Measurements from ENCODE around the gene PLAAT3. TPM values are rescaled to one million over a fixed set of nuclear protein-coding genes. Genes with fewer than 3 reads are reported as not detected.
A peak's percentile ranks its signal among the peaks of the same experiment; 100 is the strongest.
"Not testable (repeated sequence)": the region's sequence is repeated elsewhere in the genome, so short reads cannot be mapped to it uniquely, and the experiment has no call there.

PLAAT3 gene
- total RNA-seq, 1 donor from 2014 or later = 19.8 TPM

DNA sequence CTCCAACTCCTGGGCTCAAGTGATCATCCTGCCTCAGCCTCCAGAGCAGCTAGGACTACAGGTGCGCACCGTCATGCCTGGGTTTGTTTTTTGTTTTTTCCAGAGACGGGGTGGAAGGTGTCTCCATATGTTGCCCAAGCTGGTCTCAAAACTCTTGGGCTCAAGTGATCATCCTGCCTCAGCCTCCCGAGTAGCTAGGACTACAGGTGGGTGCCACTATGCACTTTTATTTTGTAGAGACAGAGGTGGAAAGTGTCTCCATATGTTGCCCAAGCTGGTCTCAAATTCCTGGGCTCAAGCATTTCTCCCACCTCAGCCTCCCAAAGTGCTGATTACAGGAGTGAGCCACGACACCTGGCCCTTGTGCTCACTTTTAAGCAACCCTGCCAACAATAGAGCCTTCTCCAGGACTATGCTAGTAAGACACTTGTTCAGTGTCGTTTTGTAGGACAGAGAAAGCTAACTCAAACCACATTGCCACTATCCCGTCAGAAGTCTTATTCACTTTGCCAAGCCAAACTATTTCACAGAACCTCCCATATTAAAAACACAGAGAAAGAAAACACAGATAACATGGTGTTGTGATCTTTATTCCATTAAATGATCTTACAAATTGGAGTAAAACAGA, 9.4 kb upstream of the PLAAT3 start:
- peak overlapping the region in 1 of 3 donors; percentile 53 for H3K9ac ChIP-seq (ENCODE audit: low read depth in 1 of 3, low read length in 3 of 3)
- H3K4me3 ChIP-seq (ENCODE audit: low read length in 3 of 3) = no peak overlapping the region
- peaks cover 3 to 8% (median 5%) of the 10 kb centered on the region in 3 donors for H3K36me3 ChIP-seq (ENCODE audit: control insufficient read depth in 3 of 3, insufficient read depth in 3 of 3, low read length in 3 of 3)
- H3K4me1 ChIP-seq (ENCODE audit: control insufficient read depth in 3 of 3, insufficient read depth in 3 of 3, low read length in 3 of 3) = peaks cover 6 to 20% (median 11%) of the 10 kb centered on the region in 3 donors
- H3K27ac ChIP-seq (ENCODE audit: low read depth, low read length) = no peak overlapping the region
- no peaks in the 10 kb centered on the region for H3K9me3 ChIP-seq (ENCODE audit: control insufficient read depth in 3 of 3, low read length in 3 of 3)
- H3K27me3 ChIP-seq (ENCODE audit: control insufficient read depth in 3 of 3, insufficient read depth in 3 of 3, low read length in 3 of 3) = no peaks in the 10 kb centered on the region

DNA sequence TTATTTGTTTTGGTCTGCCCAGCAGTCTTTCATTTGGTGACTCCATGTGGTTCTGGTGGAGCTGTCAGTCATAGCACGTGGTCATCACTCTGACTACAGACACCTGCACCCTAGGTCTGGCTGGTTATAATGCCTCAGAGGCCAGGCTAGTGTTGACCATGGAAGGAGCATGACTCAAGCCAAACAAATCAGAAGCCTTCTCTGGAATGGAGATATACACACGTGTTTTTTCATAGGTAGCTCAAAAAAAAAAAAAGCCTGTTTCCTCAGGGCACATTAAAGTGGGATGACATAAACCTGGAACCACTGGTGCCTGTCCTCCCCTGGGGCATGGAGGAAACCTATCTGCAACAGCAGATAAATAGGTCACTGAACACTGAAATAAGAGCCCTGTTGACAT, 8.1 kb upstream of the PLAAT3 start:
- Histone ChIP-seq H3K27me3 (ENCODE audit: control insufficient read depth in 3 of 3, insufficient read depth in 3 of 3, low read length in 3 of 3) (no peaks in the 10 kb centered on the region), H3K4me3 (ENCODE audit: low read length in 3 of 3) (no peak overlapping the region), H3K9me3 (ENCODE audit: control insufficient read depth in 3 of 3, low read length in 3 of 3) (no peaks in the 10 kb centered on the region), H3K4me1 (ENCODE audit: control insufficient read depth in 3 of 3, insufficient read depth in 3 of 3, low read length in 3 of 3) (peaks cover 6 to 20% (median 11%) of the 10 kb centered on the region in 3 donors), H3K27ac (ENCODE audit: low read depth, low read length) (no peak overlapping the region), H3K36me3 (ENCODE audit: control insufficient read depth in 3 of 3, insufficient read depth in 3 of 3, low read length in 3 of 3) (no peaks in the 10 kb centered on the region), H3K9ac (ENCODE audit: low read depth in 1 of 3, low read length in 3 of 3) (no peak overlapping the region)

DNA sequence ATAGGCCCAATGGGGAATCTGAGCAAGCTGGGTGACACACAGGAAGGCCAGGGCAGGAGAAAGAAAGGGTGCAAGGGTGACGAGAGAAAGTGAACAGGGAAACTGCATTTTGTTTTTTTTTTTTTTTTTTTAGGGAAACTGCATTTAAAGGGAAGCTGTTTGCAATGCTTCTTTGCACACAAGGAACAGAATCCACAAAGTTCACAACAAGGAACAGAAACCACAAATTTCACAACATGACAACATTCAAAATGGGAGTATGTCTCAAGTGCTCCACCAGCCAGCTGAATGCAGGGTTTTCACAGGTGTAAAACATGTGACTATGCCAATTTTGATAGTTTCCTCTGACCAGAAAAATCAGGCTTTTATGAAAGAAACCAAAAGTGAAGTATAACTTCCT, 6.8 kb upstream of the PLAAT3 start:
- no peaks in the 10 kb centered on the region for H3K9me3 ChIP-seq (ENCODE audit: control insufficient read depth in 3 of 3, low read length in 3 of 3)
- no peaks in the 10 kb centered on the region for H3K36me3 ChIP-seq (ENCODE audit: control insufficient read depth in 3 of 3, insufficient read depth in 3 of 3, low read length in 3 of 3)
- no peak overlapping the region for H3K9ac ChIP-seq (ENCODE audit: low read depth in 1 of 3, low read length in 3 of 3)
- H3K4me3 ChIP-seq (ENCODE audit: low read length in 3 of 3) = no peak overlapping the region
- no peak overlapping the region for H3K27ac ChIP-seq (ENCODE audit: low read depth, low read length)
- no peaks in the 10 kb centered on the region for H3K27me3 ChIP-seq (ENCODE audit: control insufficient read depth in 3 of 3, insufficient read depth in 3 of 3, low read length in 3 of 3)
- peaks cover 6 to 20% (median 11%) of the 10 kb centered on the region in 3 donors for H3K4me1 ChIP-seq (ENCODE audit: control insufficient read depth in 3 of 3, insufficient read depth in 3 of 3, low read length in 3 of 3)

DNA sequence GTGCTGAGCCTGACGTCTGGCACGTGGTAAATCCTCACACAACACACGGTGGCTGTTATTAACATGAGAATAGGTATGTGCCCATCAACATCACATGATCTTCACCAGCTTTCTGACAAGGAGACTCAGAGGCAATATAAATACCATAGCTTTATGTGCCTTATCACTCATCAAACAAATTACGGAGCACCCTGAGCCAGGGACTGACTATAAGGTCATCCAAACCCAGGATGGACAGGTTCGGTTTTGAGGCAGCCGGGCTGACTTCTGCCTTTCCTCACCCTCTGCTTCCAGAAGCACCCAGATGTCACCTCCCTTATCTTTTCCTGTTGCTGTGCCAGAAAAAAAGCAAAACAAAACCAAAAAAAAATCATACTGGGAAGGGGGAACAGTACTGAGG, 5.7 kb upstream of the PLAAT3 start:
- no peaks in the 10 kb centered on the region for H3K36me3 ChIP-seq (ENCODE audit: control insufficient read depth in 3 of 3, insufficient read depth in 3 of 3, low read length in 3 of 3)
- H3K27me3 ChIP-seq (ENCODE audit: control insufficient read depth in 3 of 3, insufficient read depth in 3 of 3, low read length in 3 of 3) = no peaks in the 10 kb centered on the region
- no peak overlapping the region for H3K27ac ChIP-seq (ENCODE audit: low read depth, low read length)
- no peak overlapping the region for H3K4me3 ChIP-seq (ENCODE audit: low read length in 3 of 3)
- H3K9me3 ChIP-seq (ENCODE audit: control insufficient read depth in 3 of 3, low read length in 3 of 3) = no peaks in the 10 kb centered on the region
- no peak overlapping the region for H3K9ac ChIP-seq (ENCODE audit: low read depth in 1 of 3, low read length in 3 of 3)
- H3K4me1 ChIP-seq (ENCODE audit: control insufficient read depth in 3 of 3, insufficient read depth in 3 of 3, low read length in 3 of 3) = peaks cover 6 to 20% (median 11%) of the 10 kb centered on the region in 3 donors

DNA sequence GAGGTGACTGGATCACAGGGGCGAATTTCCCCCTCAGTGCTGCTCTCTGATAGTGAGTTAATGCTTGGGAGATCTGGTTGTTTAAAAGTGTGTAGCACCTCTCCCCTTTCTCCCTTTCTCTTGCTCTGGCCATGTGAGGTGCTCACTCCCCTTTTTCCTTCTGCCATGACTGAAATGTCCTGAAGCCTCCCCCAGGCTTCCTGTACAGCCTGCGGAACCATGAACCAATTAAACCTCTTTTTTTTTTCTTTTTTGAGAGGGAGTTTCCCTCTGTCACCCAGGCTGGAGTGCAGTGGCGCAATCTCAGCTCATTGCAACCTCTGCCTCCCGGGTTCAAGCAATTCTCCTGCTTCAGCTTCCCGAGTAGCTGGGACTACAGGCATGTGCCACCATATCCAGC, 3.5 kb upstream of the PLAAT3 start:
- H3K36me3 ChIP-seq (ENCODE audit: control insufficient read depth in 3 of 3, insufficient read depth in 3 of 3, low read length in 3 of 3); H3K27ac ChIP-seq (ENCODE audit: low read depth, low read length); H3K27me3 ChIP-seq (ENCODE audit: control insufficient read depth in 3 of 3, insufficient read depth in 3 of 3, low read length in 3 of 3); H3K4me1 ChIP-seq (ENCODE audit: control insufficient read depth in 3 of 3, insufficient read depth in 3 of 3, low read length in 3 of 3); H3K9ac ChIP-seq (ENCODE audit: low read depth in 1 of 3, low read length in 3 of 3); H3K9me3 ChIP-seq (ENCODE audit: control insufficient read depth in 3 of 3, low read length in 3 of 3); H3K4me3 ChIP-seq (ENCODE audit: low read length in 3 of 3): not testable (repeated sequence)

DNA sequence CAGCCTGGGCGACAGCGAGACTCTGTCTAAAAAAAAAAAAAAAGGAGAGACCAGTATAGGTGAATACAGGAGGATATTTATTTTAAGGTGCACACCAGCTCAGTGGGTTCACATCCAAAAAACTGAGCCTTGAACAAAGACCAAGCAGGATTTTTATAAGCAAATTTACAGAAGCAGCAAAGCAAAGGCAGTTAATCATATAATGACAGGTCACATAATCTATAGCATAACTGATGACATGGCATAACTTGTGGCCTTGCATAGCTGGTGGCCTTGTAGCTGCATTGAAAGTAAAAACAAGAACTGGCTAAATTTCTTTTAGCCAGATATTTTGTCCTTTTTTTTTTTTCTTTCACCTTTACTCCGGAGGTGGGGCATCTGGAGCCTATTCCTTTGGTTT, 2.7 kb upstream of the PLAAT3 start:
- Histone ChIP-seq H3K27me3 (ENCODE audit: control insufficient read depth in 3 of 3, insufficient read depth in 3 of 3, low read length in 3 of 3) (no peaks in the 10 kb centered on the region), H3K9ac (ENCODE audit: low read depth in 1 of 3, low read length in 3 of 3) (no peak overlapping the region), H3K27ac (ENCODE audit: low read depth, low read length) (no peak overlapping the region)

DNA sequence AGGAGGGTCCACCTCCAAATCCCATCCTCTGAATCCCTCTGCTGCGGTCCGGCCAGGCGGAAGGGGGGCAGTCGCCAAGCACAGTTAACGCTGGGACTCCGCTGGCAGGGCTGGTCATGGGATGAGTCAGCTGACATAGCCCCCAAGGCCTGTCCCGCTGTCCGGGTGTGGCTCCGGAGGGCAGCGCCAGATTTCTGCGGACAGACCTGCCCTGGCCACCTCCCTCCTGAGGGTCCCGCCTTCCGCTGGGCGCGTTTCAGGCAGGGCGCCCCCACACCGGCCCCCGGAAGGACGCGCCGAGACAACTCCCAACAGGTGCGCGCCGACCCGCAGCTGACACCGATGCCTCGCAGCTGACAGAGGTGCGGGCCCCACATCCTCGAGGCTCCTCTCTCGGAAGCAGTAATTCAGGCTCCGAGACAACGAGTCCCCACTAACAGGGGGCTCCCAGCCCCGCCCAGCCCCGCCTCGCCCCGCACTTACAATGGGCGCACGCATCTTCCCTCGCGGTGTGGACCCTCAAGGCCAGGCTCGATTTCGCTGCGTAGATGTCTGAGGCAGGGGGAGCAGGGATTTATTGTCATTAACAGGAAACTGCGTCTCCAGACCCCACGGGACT, 607 bp downstream of the PLAAT3 start:
- peaks cover 30 to 32% (median 30%) of the 10 kb centered on the region in 3 donors for H3K4me1 ChIP-seq (ENCODE audit: control insufficient read depth in 3 of 3, insufficient read depth in 3 of 3, low read length in 3 of 3)
- peak overlapping the region; percentile 89 to 95 (median 92) for H3K9ac ChIP-seq (ENCODE audit: low read depth in 1 of 3, low read length in 3 of 3)
- H3K27me3 ChIP-seq (ENCODE audit: control insufficient read depth in 3 of 3, insufficient read depth in 3 of 3, low read length in 3 of 3) = no peaks in the 10 kb centered on the region
- no peaks in the 10 kb centered on the region for H3K36me3 ChIP-seq (ENCODE audit: control insufficient read depth in 3 of 3, insufficient read depth in 3 of 3, low read length in 3 of 3)
- H3K4me3 ChIP-seq (ENCODE audit: low read length in 3 of 3) = peak overlapping the region; percentile 77 to 91 (median 82)
- H3K27ac ChIP-seq (ENCODE audit: low read depth, low read length) = peak overlapping the region; percentile 98
- H3K9me3 ChIP-seq (ENCODE audit: control insufficient read depth in 3 of 3, low read length in 3 of 3) = no peaks in the 10 kb centered on the region

More for the DNA sequence above, 2.7 kb upstream of the PLAAT3 start:
- no peaks in the 10 kb centered on the region for H3K36me3 ChIP-seq (ENCODE audit: control insufficient read depth in 3 of 3, insufficient read depth in 3 of 3, low read length in 3 of 3)
- peaks cover 0 to 3% (median 2%) of the 10 kb centered on the region in 3 donors for H3K4me1 ChIP-seq (ENCODE audit: control insufficient read depth in 3 of 3, insufficient read depth in 3 of 3, low read length in 3 of 3)
- H3K4me3 ChIP-seq (ENCODE audit: low read length in 3 of 3) = no peak overlapping the region
- no peaks in the 10 kb centered on the region for H3K9me3 ChIP-seq (ENCODE audit: control insufficient read depth in 3 of 3, low read length in 3 of 3)

DNA sequence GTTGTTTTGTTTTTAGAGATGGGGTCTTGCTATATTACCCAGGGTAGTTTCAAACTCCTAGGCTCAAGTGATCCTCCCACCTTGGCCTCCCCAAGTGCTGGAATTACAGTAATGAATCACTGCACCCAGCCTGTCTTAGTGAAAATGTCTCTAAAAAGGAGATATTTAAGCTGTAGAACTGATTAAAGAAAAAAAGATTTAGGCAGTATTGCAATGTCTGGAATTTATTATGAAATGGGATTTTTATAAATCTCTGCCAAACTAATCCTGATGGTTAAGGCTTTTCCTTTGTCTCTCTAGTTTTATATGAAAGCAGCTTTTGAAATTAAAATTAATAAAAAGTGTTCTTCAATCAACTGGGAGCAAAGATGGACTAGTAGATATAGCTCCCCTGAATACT, 2.1 kb downstream of the PLAAT3 start:
- Histone ChIP-seq H3K4me3 (ENCODE audit: low read length in 3 of 3) (no peak overlapping the region), H3K9me3 (ENCODE audit: control insufficient read depth in 3 of 3, low read length in 3 of 3) (no peaks in the 10 kb centered on the region), H3K27ac (ENCODE audit: low read depth, low read length) (peak overlapping the region; percentile 98), H3K9ac (ENCODE audit: low read depth in 1 of 3, low read length in 3 of 3) (peak overlapping the region in 1 of 3 donors; percentile 92), H3K27me3 (ENCODE audit: control insufficient read depth in 3 of 3, insufficient read depth in 3 of 3, low read length in 3 of 3) (no peaks in the 10 kb centered on the region), H3K36me3 (ENCODE audit: control insufficient read depth in 3 of 3, insufficient read depth in 3 of 3, low read length in 3 of 3) (no peaks in the 10 kb centered on the region), H3K4me1 (ENCODE audit: control insufficient read depth in 3 of 3, insufficient read depth in 3 of 3, low read length in 3 of 3) (peaks cover 30 to 37% (median 32%) of the 10 kb centered on the region in 3 donors)

DNA sequence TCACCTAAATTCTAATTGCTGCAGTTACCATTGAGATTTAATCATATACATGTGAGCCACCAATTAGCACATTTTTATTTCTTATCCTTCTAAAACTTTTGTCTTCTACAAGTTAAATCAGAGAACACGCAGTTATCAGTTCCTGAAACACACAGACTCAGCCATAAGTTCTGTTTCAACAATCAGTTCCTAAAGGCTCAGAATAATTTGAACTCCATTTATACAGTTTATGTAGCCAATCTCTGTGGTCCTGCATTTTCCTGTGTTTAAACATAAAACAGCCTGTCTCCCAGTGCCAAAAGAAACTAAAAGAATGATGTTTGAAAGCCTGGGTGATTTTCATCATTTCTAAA, 2.9 kb downstream of the PLAAT3 start:
- Histone ChIP-seq H3K4me1 (ENCODE audit: control insufficient read depth in 3 of 3, insufficient read depth in 3 of 3, low read length in 3 of 3) (peaks cover 30 to 37% (median 32%) of the 10 kb centered on the region in 3 donors), H3K4me3 (ENCODE audit: low read length in 3 of 3) (peak overlapping the region in 1 of 3 donors; percentile 46), H3K36me3 (ENCODE audit: control insufficient read depth in 3 of 3, insufficient read depth in 3 of 3, low read length in 3 of 3) (no peaks in the 10 kb centered on the region), H3K27ac (ENCODE audit: low read depth, low read length) (peak overlapping the region; percentile 71), H3K9me3 (ENCODE audit: control insufficient read depth in 3 of 3, low read length in 3 of 3) (no peaks in the 10 kb centered on the region), H3K27me3 (ENCODE audit: control insufficient read depth in 3 of 3, insufficient read depth in 3 of 3, low read length in 3 of 3) (no peaks in the 10 kb centered on the region), H3K9ac (ENCODE audit: low read depth in 1 of 3, low read length in 3 of 3) (peak overlapping the region in 1 of 3 donors; percentile 8)

DNA sequence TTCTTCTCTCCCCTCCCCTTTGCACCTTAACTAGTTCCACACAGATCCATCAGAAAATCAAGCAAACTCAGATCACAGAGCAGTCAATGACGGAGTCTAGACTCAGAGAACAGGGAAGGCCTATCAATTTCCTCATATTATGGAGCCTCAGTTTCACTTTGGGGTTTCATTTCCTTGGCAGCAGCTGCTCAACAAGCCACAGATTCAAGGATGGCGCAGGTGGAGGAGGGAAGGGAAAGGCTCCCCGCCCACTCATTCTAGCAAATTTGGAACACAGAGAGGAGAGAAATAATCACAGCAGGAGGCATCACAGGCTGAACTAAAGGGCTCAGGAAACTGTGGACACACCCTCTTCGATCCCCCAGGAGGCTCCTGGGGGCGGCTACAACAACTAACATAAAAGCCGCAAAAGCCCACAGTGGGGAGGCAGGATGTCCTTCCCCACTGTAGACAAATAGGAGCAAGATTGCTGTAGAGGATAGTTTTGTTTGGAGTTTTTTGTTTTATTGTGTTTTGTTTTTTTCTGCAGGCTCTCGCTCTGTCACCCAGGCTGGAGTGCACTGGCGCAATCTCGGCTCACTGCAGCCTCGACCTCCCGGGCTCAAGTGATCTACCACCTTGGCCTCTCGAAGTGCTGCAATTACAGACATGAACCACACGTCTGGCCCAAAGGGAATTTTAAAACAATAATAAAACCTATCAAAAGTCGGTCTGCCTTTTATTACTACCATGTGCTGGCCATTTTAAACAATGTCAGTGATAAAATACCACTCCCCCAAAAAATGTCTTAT, 3.4 kb downstream of the PLAAT3 start:
- H3K27ac ChIP-seq (ENCODE audit: low read depth, low read length) = peak overlapping the region; percentile 71

More for the DNA sequence above, 3.4 kb downstream of the PLAAT3 start:
- Histone ChIP-seq H3K9me3 (ENCODE audit: control insufficient read depth in 3 of 3, low read length in 3 of 3) (no peaks in the 10 kb centered on the region), H3K27me3 (ENCODE audit: control insufficient read depth in 3 of 3, insufficient read depth in 3 of 3, low read length in 3 of 3) (no peaks in the 10 kb centered on the region), H3K9ac (ENCODE audit: low read depth in 1 of 3, low read length in 3 of 3) (peak overlapping the region in 2 of 3 donors; percentile 24 to 69), H3K4me1 (ENCODE audit: control insufficient read depth in 3 of 3, insufficient read depth in 3 of 3, low read length in 3 of 3) (peaks cover 30 to 37% (median 32%) of the 10 kb centered on the region in 3 donors), H3K4me3 (ENCODE audit: low read length in 3 of 3) (peak overlapping the region; percentile 14 to 58 (median 36)), H3K36me3 (ENCODE audit: control insufficient read depth in 3 of 3, insufficient read depth in 3 of 3, low read length in 3 of 3) (peaks cover 0 to 2% (median 0%) of the 10 kb centered on the region in 3 donors)
